K562 (cell line): ENCODE measurements around the gene SCAMP5. TPM values are rescaled to one million over a fixed set of nuclear protein-coding genes. Genes with fewer than 3 reads are reported as not detected.

Source experiments
- ATF6 ChIP-seq: sonication (generic); formaldehyde crosslinking; IDR thresholded peaks from 2 replicates; pipeline ENCODE4 v1.4.0; 2020; ENCODE audit warnings: mild to moderate bottlenecking, missing genetic modification reagents
- BRCA1 ChIP-seq, 2 experiments: fragments of 450-650 bp in 1 of 2; sonication (generic) in 1 of 2; formaldehyde crosslinking in 1 of 2; IDR thresholded peaks; 2 replicates each; pipeline versions ENCODE4 v1.5.0 to v1.6.1; 2017 to 2020; ENCODE audit warnings: mild to moderate bottlenecking in 1 of 2, missing genetic modification reagents in 1 of 2
- CBFA2T3 ChIP-seq: fragments of 450-650 bp; IDR thresholded peaks from 2 replicates; pipeline ENCODE4 v1.6.1; 2017
- CBFB ChIP-seq: sonication (generic); formaldehyde crosslinking; IDR thresholded peaks from 2 replicates; pipeline ENCODE4 v1.4.0; 2020; ENCODE audit warnings: mild to moderate bottlenecking, missing genetic modification reagents
- CBX5 ChIP-seq: IDR thresholded peaks from 2 replicates; pipeline ENCODE4 v1.6.1; 2014; ENCODE audit warnings: low read depth, borderline replicate concordance
- DDX20 ChIP-seq: fragments of 450-650 bp; IDR thresholded peaks from 2 replicates; pipeline ENCODE4 v1.6.1; 2016; ENCODE audit warnings: missing genetic modification characterization, low read depth, mild to moderate bottlenecking, missing compliant biosample characterization, moderate library complexity
- DPF2 ChIP-seq: fragments of 450-650 bp; IDR thresholded peaks from 2 replicates; pipeline ENCODE4 v1.6.1; 2016
- ELK3 ChIP-seq: fragments of 450-650 bp; formaldehyde crosslinking; IDR thresholded peaks from 2 replicates; pipeline ENCODE4 v1.4.0; 2020; ENCODE audit warnings: mild to moderate bottlenecking
- GMEB1 ChIP-seq: fragments of 250-450 bp; sonication (Bioruptor Pico); IDR thresholded peaks from 2 replicates; pipeline ENCODE4 v1.4.0; 2020; ENCODE audit warnings: mild to moderate bottlenecking
- GTF2E2 ChIP-seq: fragments of 200-800 bp; sonication (Bioruptor generic); IDR thresholded peaks from 2 replicates; pipeline ENCODE4 v1.6.1; 2016; ENCODE audit warnings: missing genetic modification characterization, missing compliant biosample characterization
- HDAC8 ChIP-seq: fragments of 450-650 bp; IDR thresholded peaks from 2 replicates; pipeline ENCODE4 v1.6.1; 2016; ENCODE audit warnings: mild to moderate bottlenecking, missing genetic modification characterization, moderate library complexity, missing compliant biosample characterization
- KAT7 ChIP-seq: sonication (generic); formaldehyde crosslinking; IDR thresholded peaks from 2 replicates; pipeline ENCODE4 v1.8.0; 2022; ENCODE audit warnings: missing genetic modification reagents, mild to moderate bottlenecking, borderline replicate concordance
- KDM5B ChIP-seq: fragments of 200-600 bp; sonication (generic); IDR thresholded peaks from 2 replicates; pipeline ENCODE4 v1.6.1; 2012; ENCODE audit warnings: low read depth, mild to moderate bottlenecking, moderate library complexity, low read length, control low read depth, inconsistent platforms; ENCODE audit not compliant: insufficient replicate concordance
- L3MBTL2 ChIP-seq: fragments of 450-650 bp; IDR thresholded peaks from 2 replicates; pipeline ENCODE4 v1.6.1; 2016; ENCODE audit warnings: mild to moderate bottlenecking, moderate library complexity
- MED1 ChIP-seq: sonication (generic); formaldehyde crosslinking; IDR thresholded peaks from 2 replicates; pipeline ENCODE4 v1.8.1; 2023; ENCODE audit warnings: missing genetic modification reagents, borderline replicate concordance
- PRMT5 ChIP-seq: sonication (generic); formaldehyde crosslinking; IDR thresholded peaks from 2 replicates; pipeline ENCODE4 v1.5.0; 2020; ENCODE audit warnings: missing genetic modification reagents
- SPI1 ChIP-seq: IDR thresholded peaks from 2 replicates; pipeline ENCODE4 v1.6.1; 2011; ENCODE audit warnings: low read depth, low read length, control low read depth, borderline replicate concordance
- ZC3H11A ChIP-seq: IDR thresholded peaks from 2 replicates; pipeline ENCODE4 v1.6.1; 2012; ENCODE audit warnings: low read depth, low read length, improper control_type of control experiment
- ZFPM2 ChIP-seq: fragments of 250-450 bp; sonication (Bioruptor Pico); IDR thresholded peaks from 2 replicates; pipeline ENCODE4 v1.5.1; 2022; ENCODE audit warnings: mild to moderate bottlenecking
- ZFX ChIP-seq: sonication (generic); formaldehyde crosslinking; IDR thresholded peaks from 2 replicates; pipeline ENCODE4 v1.8.0; 2022; ENCODE audit warnings: mild to moderate bottlenecking, missing genetic modification reagents, moderate library complexity
- ZNF124 ChIP-seq: sonication (generic); formaldehyde crosslinking; IDR thresholded peaks from 2 replicates; pipeline ENCODE4 v1.8.1; 2022; ENCODE audit warnings: missing genetic modification reagents
- ZNF23 ChIP-seq: fragments of 250-450 bp; sonication (Bioruptor Pico); IDR thresholded peaks from 2 replicates; pipeline ENCODE4 v1.4.0; 2020; ENCODE audit warnings: mild to moderate bottlenecking
- ZNF431 ChIP-seq: sonication (generic); formaldehyde crosslinking; IDR thresholded peaks from 2 replicates; pipeline ENCODE4 v1.8.0; 2022; ENCODE audit warnings: mild to moderate bottlenecking, missing genetic modification reagents
- ZNF445 ChIP-seq: fragments of 250-450 bp; sonication (Bioruptor Pico); IDR thresholded peaks from 2 replicates; pipeline ENCODE4 v1.4.0; 2020; ENCODE audit warnings: low read depth, mild to moderate bottlenecking, moderate library complexity
- ZNF699 ChIP-seq: fragments of 250-450 bp; sonication (Bioruptor Pico); IDR thresholded peaks from 2 replicates; pipeline ENCODE4 v1.8.0; 2021; ENCODE audit warnings: mild to moderate bottlenecking, moderate library complexity; ENCODE audit not compliant: insufficient replicate concordance
- polyA plus RNA-seq, 8 experiments: library from polyadenylated mRNA; depleted of rRNA in 4 of 8; stranded (reverse) in 5 of 8; unstranded in 3 of 8; fragments of >200 nt; fragmentation: Nextera tagmentation in 2 of 8; fragmentation: Illumina TruSeq in 1 of 8; extraction: Ambion mirVana in 2 of 8; extraction: Trizol in 1 of 8; gene quantifications; 2 replicates each; pipeline versions ENCODE4 v1.2.1 to v1.2.3, GENCODE V29; 2011 to 2014; ENCODE audit warnings: inconsistent platforms in 1 of 8, missing spikeins in 1 of 8
- total RNA-seq, 7 experiments: library from RNA; depleted of rRNA in 6 of 7; stranded (reverse); fragments of >200 nt in 6 of 7; fragmentation: Illumina TruSeq in 2 of 7; extraction: Trizol in 2 of 7; gene quantifications; 2 replicates each; pipeline versions ENCODE4 v1.2.1 to v1.2.3, GENCODE V29; 2011 to 2021; ENCODE audit warnings: low replicate concordance in 1 of 7

The SCAMP5 gene
- total and polyA plus RNA-seq, 9 of the 15 experiments (the other 6 are each of a cell fraction or from before 2014, with no cell fraction given): 0.09 to 0.29 (median 0.19) TPM; not detected in 5

GRCh38 chr15:75042730-75043508 lies 47.6 kb downstream of the SCAMP5 start (continued):
- no peak for TF ChIP-seq ELK3 (CRISPR knock-in tag)
- TF ChIP-seq MED1 (CRISPR knock-in tag): no peak
- no peak; the same call in 1 of the 2 replicates for TF ChIP-seq L3MBTL2
- TF ChIP-seq ZNF699: no peak
- peak; percentile 60 for TF ChIP-seq CBFA2T3
- no peak for TF ChIP-seq ZNF445 (CRISPR knock-in tag)
- 0 out of 2 replicates have a peak, but pooled peaks have one; percentile 12 for TF ChIP-seq ZNF431
- no peak for TF ChIP-seq CBX5
- TF ChIP-seq ZNF23: no peak
- no peak for TF ChIP-seq PRMT5
- TF ChIP-seq ATF6 (CRISPR knock-in tag): no peak
- no peak for TF ChIP-seq HDAC8 (tag)
- no peak for TF ChIP-seq DDX20
- TF ChIP-seq BRCA1 (IDR thresholded peaks at IDR 0.05): no peak
- TF ChIP-seq BRCA1 (CRISPR knock-in tag; IDR thresholded peaks at IDR 0.05): no peak
- TF ChIP-seq GTF2E2 (tag): no peak
- peak; percentile 77 for TF ChIP-seq DPF2
- TF ChIP-seq ZFPM2 (CRISPR knock-in tag): no peak
- 0 out of 2 replicates have a peak, but pooled peaks have one; percentile 75 for TF ChIP-seq KAT7 (CRISPR knock-in tag)
- TF ChIP-seq GMEB1 (CRISPR knock-in tag): no peak
- TF ChIP-seq CBFB (CRISPR knock-in tag): no peak
- TF ChIP-seq SPI1: peak; percentile 96
- TF ChIP-seq ZNF124 (CRISPR knock-in tag): no peak
- TF ChIP-seq ZFX (CRISPR knock-in tag): no peak
- peak; percentile 8 for TF ChIP-seq KDM5B
- no peak for TF ChIP-seq ZC3H11A
